LHCN-M2 (cell line): ENCODE measurements around the gene STAT2. TPM values are rescaled to one million over a fixed set of nuclear protein-coding genes. Genes with fewer than 3 reads are reported as not detected.
"Not testable (repeated sequence)": the region's sequence is repeated elsewhere in the genome, so short reads cannot be mapped to it uniquely, and the experiment has no call there.

ENCODE experiments used
- DNase-seq: peaks from one replicate; pipeline ENCODE4 v3.0.0-alpha.2; 2012; ENCODE audit warnings: low read depth
- total RNA-seq: library from RNA; depleted of rRNA; stranded (reverse); fragments of >200 nt; gene quantifications from 2 replicates; pipeline ENCODE4 v1.2.3, GENCODE V29; 2014

The STAT2 gene
- total RNA-seq, 1 experiment from 2014 or later, result 187 TPM

- DNase-seq, result no peak
These were observed 28.9 kb downstream of the STAT2 start for GRCh38 chr12:56330936-56331490.

GRCh38 chr12:56326533-56326932, 33.4 kb downstream of the STAT2 start:
- DNase-seq, result no peak

GRCh38 chr12:56326126-56326525, 33.8 kb downstream of the STAT2 start:
- DNase-seq, result no peak

- no peak for DNase-seq
These were observed 35.7 kb downstream of the STAT2 start for GRCh38 chr12:56324206-56324605.

- DNase-seq, result not testable (repeated sequence)
These were observed 38.3 kb downstream of the STAT2 start for GRCh38 chr12:56321610-56322009.

- DNase-seq, result no peak
These were observed 38.9 kb downstream of the STAT2 start for GRCh38 chr12:56321027-56321426.

- no peak for DNase-seq
These were observed 42.2 kb downstream of the STAT2 start for GRCh38 chr12:56317675-56318074.

- peak; percentile 97 for DNase-seq
These were observed 44.1 kb downstream of the STAT2 start, which contains the start of gene CNPY2 for GRCh38 chr12:56315622-56316473. Gene CNPY2, minus strand, starts transcription at chr12:56315988. Its CDS starts 771 bp downstream, at chr12:56315217.

- no peak for DNase-seq
These were observed 44.7 kb downstream of the STAT2 start for GRCh38 chr12:56315249-56315621.

- DNase-seq, result no peak
These were observed 48.9 kb downstream of the STAT2 start for GRCh38 chr12:56311003-56311402.

GRCh38 chr12:56308714-56309113, 51.2 kb downstream of the STAT2 start:
- no peak for DNase-seq

GRCh38 chr12:56307221-56307965, 52.5 kb downstream of the STAT2 start:
- DNase-seq, result no peak

- no peak for DNase-seq
These were observed 54.9 kb downstream of the STAT2 start for GRCh38 chr12:56304872-56305590.

GRCh38 chr12:56304276-56304675, 55.6 kb downstream of the STAT2 start:
- DNase-seq, result no peak

GRCh38 chr12:56300644-56301464, 59.1 kb downstream of the STAT2 start:
- no peak for DNase-seq

- DNase-seq, result peak; percentile 97
These were observed 59.9 kb downstream of the STAT2 start, which contains the start of gene CS for GRCh38 chr12:56299853-56300643. Gene CS, minus strand, starts transcription at chr12:56300330. Its CDS starts 129 bp downstream, at chr12:56300201.

- DNase-seq, result no peak
These were observed 60.5 kb downstream of the STAT2 start for GRCh38 chr12:56299308-56299852.

- no peak for DNase-seq
These were observed 61.1 kb downstream of the STAT2 start for GRCh38 chr12:56298828-56299227.

- DNase-seq, result peak; percentile 11
These were observed 62.5 kb downstream of the STAT2 start for GRCh38 chr12:56297400-56297799.

- DNase-seq, result peak; percentile 10
These were observed 63.6 kb downstream of the STAT2 start for GRCh38 chr12:56296295-56296694.
